Activated CD8-positive, alpha-beta T cell treated with anti-CD3 and anti-CD28 coated beads, Interleukin-2, amount 10 ng/mL, durations not matched to agents 7 days and 5 days (primary cell): Measurements from ENCODE around the gene FAM186B. TPM values are rescaled to one million over a fixed set of nuclear protein-coding genes. Genes with fewer than 3 reads are reported as not detected.
A peak's percentile ranks its signal among the peaks of the same experiment; 100 is the strongest.

Experiments used
- ATAC-seq: fragments of 150-1000 bp; cut with Tn5 transposase; one replicate; pipeline ENCODE4 v1.10.0; 2021; ENCODE audit warnings: moderate library complexity
- CTCF ChIA-PET: fragments of 350-600 bp; sonication (Branson Sonifier 250); formaldehyde crosslinking; loops from one replicate; lab custom pipeline; 2021; ENCODE audit warnings: antibody characterized with exemption; lab: Charles Lee
- POLR2A ChIA-PET: fragments of 350-600 bp; sonication (Branson Sonifier 250); formaldehyde crosslinking; loops from one replicate; lab custom pipeline; 2021; ENCODE audit warnings: antibody characterized with exemption; lab: Charles Lee
- DNase-seq: peaks from one replicate; pipeline ENCODE4 v3.0.0-alpha.2; 2020
- H3K27ac Mint-ChIP-seq: one replicate; pipeline ENCODE4 v1.8.0; 2021; ENCODE audit warnings: mild to moderate bottlenecking, mixed read lengths
- H3K27me3 Mint-ChIP-seq: one replicate; pipeline ENCODE4 v1.8.0; 2021; ENCODE audit warnings: low read depth, mixed read lengths
- H3K36me3 Mint-ChIP-seq: one replicate; pipeline ENCODE4 v1.8.0; 2021; ENCODE audit warnings: low read depth, mixed read lengths
- H3K4me1 Mint-ChIP-seq: one replicate; pipeline ENCODE4 v1.8.0; 2021; ENCODE audit warnings: low read depth, mixed read lengths
- H3K4me3 Mint-ChIP-seq: one replicate; pipeline ENCODE4 v1.8.0; 2021; ENCODE audit warnings: mild to moderate bottlenecking, mixed read lengths
- H3K9me3 Mint-ChIP-seq: one replicate; pipeline ENCODE4 v1.8.0; 2022; ENCODE audit warnings: mixed read lengths; ENCODE audit not compliant: insufficient read depth
- total RNA-seq, 2 experiments: library from RNA; stranded (reverse); gene quantifications; one replicate each; pipeline ENCODE4 v1.2.3, GENCODE V29; 2021

FAM186B gene
- total RNA-seq, 2 experiments from 2014 or later: 0.18 to 0.21 TPM

- DNase-seq: no peak
- Mint-ChIP-seq H3K27ac (peak overlapping the region; percentile 25), H3K9me3 (no peaks in the 10 kb centered on the region), H3K4me1 (peaks cover 41% of the 10 kb centered on the region), H3K36me3 (peaks cover 61% of the 10 kb centered on the region), H3K4me3 (no peak overlapping the region), H3K27me3 (no peaks in the 10 kb centered on the region)
- ATAC-seq: no peak
- POLR2A ChIA-PET: interaction anchor here (0.7 to 2.6 kb wide), 2 partner anchors 11 to 57 kb away, joined by 3 to 8 read pairs; no protein-coding TSS in a partner anchor
- CTCF ChIA-PET: interaction anchor here (0.7 to 37.2 kb wide), 3 partner anchors 9 to 66 kb away, joined by 3 to 695 read pairs (median 22); partner anchors contain the start of gene FMNL3
These were observed 40.9 kb upstream of the FAM186B start for GRCh38 chr12:49646331-49646830.

GRCh38 chr12:49645146-49646039, 40.0 kb upstream of the FAM186B start:
- Mint-ChIP-seq H3K9me3 (no peaks in the 10 kb centered on the region), H3K4me1 (peaks cover 41% of the 10 kb centered on the region), H3K4me3 (no peak overlapping the region), H3K36me3 (peaks cover 53% of the 10 kb centered on the region), H3K27me3 (no peaks in the 10 kb centered on the region), H3K27ac (peak overlapping the region; percentile 87)
- ATAC-seq (no peak), DNase-seq (no peak)
- CTCF ChIA-PET: interaction anchor here (0.6 to 37.2 kb wide), 27 partner anchors 9 to 210 kb away, joined by 3 to 695 read pairs (median 5); partner anchors contain the start of genes FMNL3 and TMBIM6
- POLR2A ChIA-PET: interaction anchor here (0.6 to 2.6 kb wide), 5 partner anchors 58 to 334 kb away, joined by 3 to 17 read pairs (median 7); partner anchors contain the start of genes FMNL3 and TMBIM6

DNA sequence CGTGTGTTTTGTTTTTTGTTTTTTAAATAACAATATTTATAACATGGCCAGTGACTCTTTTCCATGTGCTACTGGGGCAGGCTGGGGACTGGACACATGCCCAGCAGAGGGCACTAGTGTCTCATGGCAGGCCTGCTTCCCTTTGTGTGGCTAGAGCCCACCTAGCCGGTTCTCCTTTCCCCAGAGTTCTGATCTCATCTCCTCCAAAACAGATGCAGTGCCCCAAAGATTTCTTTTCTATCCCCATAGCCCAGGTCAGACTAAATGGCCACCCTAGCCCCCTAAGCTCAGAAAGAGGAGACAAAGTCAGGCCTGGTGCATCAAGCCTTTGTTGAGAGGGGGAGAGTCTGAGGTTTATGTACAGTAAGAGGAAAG, 39.2 kb upstream of the FAM186B start:
- peaks cover 41% of the 10 kb centered on the region for H3K4me1 Mint-ChIP-seq
- ChIA-PET POLR2A (interaction anchor here (1.4 to 2.4 kb wide), 2 partner anchors 22 to 97 kb away, joined by 3 to 17 read pairs; partner anchors contain the start of genes PRPF40B and TMBIM6), CTCF (interaction anchor here (0.6 to 37.2 kb wide), 27 partner anchors 8 to 209 kb away, joined by 3 to 695 read pairs (median 5); partner anchors contain the start of genes FMNL3 and TMBIM6)
- no peaks in the 10 kb centered on the region for H3K27me3 Mint-ChIP-seq
- no peaks in the 10 kb centered on the region for H3K9me3 Mint-ChIP-seq
- ATAC-seq (peak; percentile 96), DNase-seq (peak; percentile 89)
- peak overlapping the region; percentile 87 for H3K27ac Mint-ChIP-seq
- H3K36me3 Mint-ChIP-seq: peaks cover 46% of the 10 kb centered on the region
- H3K4me3 Mint-ChIP-seq: no peak overlapping the region

DNA sequence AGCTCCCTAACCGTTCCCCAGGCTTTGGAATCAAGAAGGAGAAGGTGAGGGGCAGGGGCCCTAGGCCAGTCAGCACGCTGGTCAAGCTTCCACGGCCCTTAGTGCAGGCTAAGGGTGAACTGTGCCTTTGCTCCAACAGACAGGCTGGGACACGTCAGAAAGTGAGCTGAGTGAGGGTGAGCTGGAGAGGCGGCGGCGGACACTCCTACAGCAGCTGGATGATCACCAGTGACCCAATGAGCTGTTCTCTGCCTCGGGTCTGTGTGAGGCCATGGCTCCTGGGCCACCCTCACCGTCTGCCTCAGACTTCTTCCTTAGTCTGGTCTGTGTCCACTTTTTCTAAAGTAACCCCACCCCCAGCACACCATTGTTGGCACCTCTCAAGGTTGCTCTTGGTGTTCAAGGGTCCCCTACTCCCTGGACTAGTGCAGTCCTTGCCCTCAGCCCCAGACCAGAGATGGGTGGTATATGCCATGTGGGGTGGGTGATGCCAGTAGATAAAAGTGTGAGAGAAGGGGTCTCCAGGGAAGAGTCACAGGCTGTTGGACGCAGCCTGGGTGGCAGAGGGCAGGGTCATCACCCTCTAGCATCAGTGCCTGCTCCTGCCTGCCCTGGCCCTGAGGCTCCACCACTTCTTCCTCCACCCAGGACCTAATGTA, 38.7 kb upstream of the FAM186B start:
- CTCF ChIA-PET: interaction anchor here (0.6 to 37.2 kb wide), 22 partner anchors 10 to 283 kb away, joined by 3 to 695 read pairs (median 8); partner anchors contain the start of genes FMNL3 and TMBIM6
- peaks cover 41% of the 10 kb centered on the region for H3K4me1 Mint-ChIP-seq
- ATAC-seq (no peak), DNase-seq (no peak)
- peaks cover 43% of the 10 kb centered on the region for H3K36me3 Mint-ChIP-seq
- H3K9me3 Mint-ChIP-seq: no peaks in the 10 kb centered on the region
- peak overlapping the region; percentile 87 for H3K27ac Mint-ChIP-seq
- no peak overlapping the region for H3K4me3 Mint-ChIP-seq
- POLR2A ChIA-PET: interaction anchor here (1.0 to 2.4 kb wide), 5 partner anchors 20 to 97 kb away, joined by 3 to 17 read pairs (median 3); partner anchors contain the start of genes PRPF40B and TMBIM6
- H3K27me3 Mint-ChIP-seq: no peaks in the 10 kb centered on the region

- Mint-ChIP-seq H3K36me3 (peaks cover 34% of the 10 kb centered on the region), H3K9me3 (no peaks in the 10 kb centered on the region), H3K4me3 (no peak overlapping the region), H3K27ac (peak overlapping the region; percentile 50), H3K4me1 (peaks cover 32% of the 10 kb centered on the region), H3K27me3 (no peaks in the 10 kb centered on the region)
- ChIA-PET POLR2A (interaction anchor here (1.0 to 2.4 kb wide), 5 partner anchors 20 to 98 kb away, joined by 3 to 17 read pairs (median 3); partner anchors contain the start of genes PRPF40B and TMBIM6), CTCF (interaction anchor here (0.7 to 37.2 kb wide), 9 partner anchors 11 to 196 kb away, joined by 3 to 695 read pairs (median 16); partner anchors contain the start of genes FMNL3 and TMBIM6)
- DNase-seq: no peak
- ATAC-seq: no peak
These were observed 37.7 kb upstream of the FAM186B start for GRCh38 chr12:49643135-49643534.

DNA sequence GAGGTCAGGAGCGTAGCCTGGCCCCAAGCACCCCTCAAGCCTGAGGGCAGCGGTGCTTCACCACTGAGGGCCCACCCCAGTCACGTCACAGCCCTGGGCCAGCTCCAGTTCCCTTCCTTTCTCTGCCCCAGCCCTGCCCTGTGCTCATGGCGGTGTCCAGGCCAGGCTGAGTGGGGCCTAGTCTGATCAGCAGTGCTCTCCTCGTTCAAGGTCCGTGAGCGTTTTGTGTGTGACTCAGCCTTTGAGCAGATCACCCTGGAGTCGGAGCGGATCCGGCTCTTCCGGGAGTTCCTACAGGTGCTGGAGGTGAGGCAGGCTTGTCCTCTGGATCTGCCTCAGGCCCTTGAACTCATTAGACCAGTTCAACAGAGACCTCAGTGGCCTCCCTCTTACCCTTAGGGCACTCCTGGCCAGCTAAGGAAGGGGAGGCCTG, 36.9 kb upstream of the FAM186B start:
- no peak overlapping the region for H3K4me3 Mint-ChIP-seq
- ATAC-seq (no peak), DNase-seq (no peak)
- H3K27me3 Mint-ChIP-seq: no peaks in the 10 kb centered on the region
- H3K4me1 Mint-ChIP-seq: peaks cover 27% of the 10 kb centered on the region
- CTCF ChIA-PET: interaction anchor here (3.6 to 37.2 kb wide), 3 partner anchors 67 to 120 kb away, joined by 16 to 695 read pairs (median 24); partner anchors contain the start of genes FMNL3 and TMBIM6
- H3K36me3 Mint-ChIP-seq: peaks cover 31% of the 10 kb centered on the region
- H3K27ac Mint-ChIP-seq: no peak overlapping the region
- H3K9me3 Mint-ChIP-seq: no peaks in the 10 kb centered on the region
- POLR2A ChIA-PET: no interaction called here

GRCh38 chr12:49641748-49642369, 36.4 kb upstream of the FAM186B start:
- ATAC-seq (no peak), DNase-seq (no peak)
- Mint-ChIP-seq H3K9me3 (no peaks in the 10 kb centered on the region), H3K4me3 (no peak overlapping the region), H3K27ac (no peak overlapping the region), H3K36me3 (peaks cover 26% of the 10 kb centered on the region), H3K27me3 (no peaks in the 10 kb centered on the region), H3K4me1 (peaks cover 27% of the 10 kb centered on the region)
- CTCF ChIA-PET: interaction anchor here (1.5 to 37.2 kb wide), 3 partner anchors 29 to 99 kb away, joined by 3 to 695 read pairs (median 24); partner anchors contain the start of genes FMNL3 and TMBIM6
- POLR2A ChIA-PET: no interaction called here

GRCh38 chr12:49636979-49637755, 31.7 kb upstream of the FAM186B start:
- H3K27me3 Mint-ChIP-seq: no peaks in the 10 kb centered on the region
- H3K9me3 Mint-ChIP-seq: no peaks in the 10 kb centered on the region
- H3K4me3 Mint-ChIP-seq: no peak overlapping the region
- H3K27ac Mint-ChIP-seq: peak overlapping the region; percentile 28
- H3K36me3 Mint-ChIP-seq: peaks cover 2% of the 10 kb centered on the region
- CTCF ChIA-PET: interaction anchor here (0.6 to 37.2 kb wide), 24 partner anchors 8 to 348 kb away, joined by 3 to 695 read pairs (median 8); partner anchors contain the start of genes FMNL3, PRPF40B and TMBIM6
- DNase-seq: peak; percentile 79
- POLR2A ChIA-PET: interaction anchor here (0.9 to 2.8 kb wide), 4 partner anchors 14 to 105 kb away, joined by 3 to 8 read pairs (median 5); partner anchors contain the start of gene TMBIM6
- peaks cover 31% of the 10 kb centered on the region for H3K4me1 Mint-ChIP-seq
- peak; percentile 89 for ATAC-seq

DNA sequence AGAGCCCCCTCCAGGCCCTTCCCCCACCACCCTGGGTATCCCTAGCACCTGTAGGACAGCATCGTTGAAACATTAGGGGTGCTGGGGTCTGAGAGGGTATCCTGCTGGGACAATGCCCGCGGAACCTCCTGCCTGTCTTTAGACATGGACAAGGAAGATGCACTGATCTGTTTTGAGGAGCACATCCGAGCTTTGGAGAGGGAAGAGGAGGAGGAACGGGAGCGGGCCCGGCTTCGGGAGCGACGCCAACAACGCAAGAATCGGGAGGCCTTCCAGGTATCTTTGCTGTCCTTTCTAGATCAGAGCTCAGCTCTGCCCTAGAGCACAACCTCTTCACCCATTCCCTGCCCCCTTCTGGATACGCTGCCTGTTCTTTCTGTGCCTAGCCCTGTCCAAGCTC, 31.1 kb upstream of the FAM186B start:
- H3K36me3 Mint-ChIP-seq: peaks cover 2% of the 10 kb centered on the region
- no peak for ATAC-seq
- H3K27ac Mint-ChIP-seq: no peak overlapping the region
- no peak for DNase-seq
- H3K9me3 Mint-ChIP-seq: no peaks in the 10 kb centered on the region
- no peak overlapping the region for H3K4me3 Mint-ChIP-seq
- ChIA-PET CTCF (interaction anchor here (1.0 to 37.2 kb wide), 17 partner anchors 8 to 278 kb away, joined by 3 to 695 read pairs (median 10); partner anchors contain the start of genes FMNL3, PRPF40B and TMBIM6), POLR2A (interaction anchor here (0.9 to 2.8 kb wide), 2 partner anchors 14 to 69 kb away, joined by 3 to 7 read pairs; no protein-coding TSS in a partner anchor)
- no peaks in the 10 kb centered on the region for H3K27me3 Mint-ChIP-seq
- peaks cover 31% of the 10 kb centered on the region for H3K4me1 Mint-ChIP-seq
